ENCODE measurements around the gene BLZF1. TPM values are rescaled to one million over a fixed set of nuclear protein-coding genes. Genes with fewer than 3 reads are reported as not detected.

BLZF1 gene
- total RNA-seq, 1 donor: 44.9 TPM

DNA sequence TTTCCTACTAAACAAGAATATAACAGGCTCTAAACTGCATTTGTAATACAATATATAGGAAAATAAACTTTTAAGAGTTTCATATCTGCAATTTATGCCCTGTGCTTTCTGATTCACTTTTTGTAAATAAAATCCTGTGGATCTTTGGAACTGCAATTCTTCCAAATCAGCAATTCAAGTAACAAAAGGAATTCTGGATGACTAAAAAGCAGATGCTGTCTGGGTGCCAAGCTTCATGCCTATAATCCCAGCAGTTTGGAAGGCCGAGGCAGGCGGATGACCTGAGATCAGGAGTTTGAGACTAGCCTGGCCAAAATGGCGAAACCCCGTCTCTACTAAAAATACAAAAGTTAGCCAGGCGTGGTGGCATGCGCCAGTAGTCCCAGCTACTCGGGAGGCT, 6.7 kb upstream of the BLZF1 start:
- peak; percentile 66 for DNase-seq (ENCODE audit: low read depth)
- no peak overlapping the region for H3K4me3 ChIP-seq (ENCODE audit: low read depth, low read length)
- TF ChIP-seq, protein P1, sequence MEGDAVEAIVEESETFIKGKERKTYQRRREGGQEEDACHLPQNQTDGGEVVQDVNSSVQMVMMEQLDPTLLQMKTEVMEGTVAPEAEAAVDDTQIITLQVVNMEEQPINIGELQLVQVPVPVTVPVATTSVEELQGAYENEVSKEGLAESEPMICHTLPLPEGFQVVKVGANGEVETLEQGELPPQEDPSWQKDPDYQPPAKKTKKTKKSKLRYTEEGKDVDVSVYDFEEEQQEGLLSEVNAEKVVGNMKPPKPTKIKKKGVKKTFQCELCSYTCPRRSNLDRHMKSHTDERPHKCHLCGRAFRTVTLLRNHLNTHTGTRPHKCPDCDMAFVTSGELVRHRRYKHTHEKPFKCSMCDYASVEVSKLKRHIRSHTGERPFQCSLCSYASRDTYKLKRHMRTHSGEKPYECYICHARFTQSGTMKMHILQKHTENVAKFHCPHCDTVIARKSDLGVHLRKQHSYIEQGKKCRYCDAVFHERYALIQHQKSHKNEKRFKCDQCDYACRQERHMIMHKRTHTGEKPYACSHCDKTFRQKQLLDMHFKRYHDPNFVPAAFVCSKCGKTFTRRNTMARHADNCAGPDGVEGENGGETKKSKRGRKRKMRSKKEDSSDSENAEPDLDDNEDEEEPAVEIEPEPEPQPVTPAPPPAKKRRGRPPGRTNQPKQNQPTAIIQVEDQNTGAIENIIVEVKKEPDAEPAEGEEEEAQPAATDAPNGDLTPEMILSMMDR (IDR thresholded peaks at IDR 0.05; ENCODE audit: insufficient read depth, low read length): no peak

DNA sequence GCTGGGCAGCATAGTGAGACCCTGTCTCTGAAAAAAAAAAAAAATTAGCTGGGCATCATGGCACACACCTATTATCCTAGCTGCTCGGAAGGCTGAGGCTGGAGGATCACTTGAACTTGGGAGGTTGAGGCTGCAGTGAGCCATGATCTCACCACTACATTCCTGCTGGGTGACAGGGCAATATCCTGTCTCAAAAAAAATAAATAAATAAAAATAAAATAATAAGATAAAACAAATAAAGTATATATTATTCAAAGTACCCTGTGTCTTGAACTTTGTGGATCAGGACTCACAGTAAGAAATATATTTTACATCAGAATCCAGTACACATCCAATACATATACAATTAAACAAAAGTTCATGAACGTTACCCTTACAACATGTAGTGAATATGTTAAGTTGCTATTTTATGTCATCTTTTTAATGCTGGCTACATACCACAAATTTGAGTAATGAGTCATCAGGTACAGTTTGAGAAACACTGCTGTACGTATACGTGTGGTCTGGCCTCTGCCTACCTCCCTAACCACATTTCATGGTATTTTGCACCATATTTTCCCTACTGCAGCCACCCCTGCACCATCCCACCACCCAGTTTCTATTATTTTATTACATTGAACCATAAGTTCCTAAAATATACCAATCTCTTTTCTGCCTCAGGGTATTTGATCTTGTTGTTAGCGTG, 4.8 kb upstream of the BLZF1 start:
- H3K4me3 ChIP-seq (ENCODE audit: low read depth, low read length): no peak overlapping the region
- TF ChIP-seq, protein P1 (IDR thresholded peaks at IDR 0.05; ENCODE audit: insufficient read depth, low read length): no peak
- peak; percentile 87 for DNase-seq (ENCODE audit: low read depth)

DNA sequence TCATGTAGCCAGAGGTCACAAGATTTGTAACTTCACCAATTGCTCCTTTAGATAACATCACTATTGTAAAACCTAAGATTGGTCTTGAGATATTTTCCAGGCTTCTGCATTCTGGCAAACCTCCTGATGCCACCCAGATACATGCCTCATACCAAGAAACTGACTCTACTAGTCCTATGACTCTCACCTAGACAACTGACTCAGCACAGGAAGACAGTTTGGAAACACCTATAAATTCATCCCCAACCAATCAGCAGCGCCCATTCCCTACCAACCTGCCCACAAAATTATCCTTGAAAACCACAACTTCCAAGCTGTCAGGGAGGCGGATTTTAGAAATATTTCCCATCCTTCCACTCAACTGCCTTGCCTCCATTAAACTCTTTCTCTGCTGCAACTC, 3.0 kb upstream of the BLZF1 start:
- TF ChIP-seq, protein P1 (IDR thresholded peaks at IDR 0.05; ENCODE audit: insufficient read depth, low read length): no peak
- no peak overlapping the region for H3K4me3 ChIP-seq (ENCODE audit: low read depth, low read length)
- no peak for DNase-seq (ENCODE audit: low read depth)

DNA sequence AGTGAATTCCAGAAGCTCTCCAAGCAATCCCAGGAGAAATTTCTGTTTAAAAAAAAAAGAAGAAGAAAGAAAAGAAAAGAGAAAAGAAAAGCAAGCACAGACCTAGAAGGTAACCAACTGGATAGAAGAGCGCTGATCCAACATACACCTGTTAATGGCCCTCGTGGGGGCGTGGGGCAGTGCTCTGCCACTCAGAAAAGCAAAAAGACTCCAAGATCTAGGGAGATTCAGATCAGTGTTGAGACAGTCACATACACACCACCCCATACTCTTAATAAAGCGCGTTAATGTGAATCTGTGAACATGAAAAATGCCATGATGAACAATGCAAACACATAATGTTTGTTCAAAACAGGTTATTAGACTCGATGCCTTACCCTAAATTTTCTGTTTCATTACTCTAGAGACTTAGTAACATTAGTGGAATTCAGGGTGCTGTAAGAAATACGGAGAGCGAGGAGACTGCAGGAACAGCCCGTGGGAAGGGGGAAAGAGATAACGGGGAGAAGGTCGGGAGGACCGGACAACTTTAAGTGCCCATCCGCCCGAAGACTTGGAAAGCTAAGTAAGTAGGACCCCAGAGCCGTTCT, 804 bp upstream of the BLZF1 start:
- TF ChIP-seq, protein P1 (IDR thresholded peaks at IDR 0.05; ENCODE audit: insufficient read depth, low read length): no peak
- H3K4me3 ChIP-seq (ENCODE audit: low read depth, low read length): peak overlapping the region; percentile 86
- DNase-seq (ENCODE audit: low read depth): no peak

DNA sequence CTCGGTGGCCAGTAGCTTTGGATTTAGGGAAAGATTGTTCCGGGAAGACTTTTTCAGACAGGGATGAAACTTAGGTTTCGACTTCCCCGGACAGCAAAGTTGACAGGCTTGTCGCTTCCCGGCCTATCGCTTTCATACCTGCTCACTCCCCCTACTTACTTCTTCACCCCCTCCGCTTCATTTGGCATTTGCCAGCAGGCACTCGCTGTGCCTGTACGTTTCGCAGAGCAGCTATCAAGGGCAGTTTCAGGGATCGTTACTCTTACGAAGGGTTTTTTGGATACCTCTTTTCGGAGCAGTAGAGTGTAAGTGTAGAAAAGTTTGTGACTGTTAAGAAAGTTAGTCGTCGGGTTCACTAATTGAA, 393 bp downstream of the BLZF1 start:
- no peak for DNase-seq (ENCODE audit: low read depth)
- TF ChIP-seq, protein P1 (IDR thresholded peaks at IDR 0.05; ENCODE audit: insufficient read depth, low read length): no peak

DNA sequence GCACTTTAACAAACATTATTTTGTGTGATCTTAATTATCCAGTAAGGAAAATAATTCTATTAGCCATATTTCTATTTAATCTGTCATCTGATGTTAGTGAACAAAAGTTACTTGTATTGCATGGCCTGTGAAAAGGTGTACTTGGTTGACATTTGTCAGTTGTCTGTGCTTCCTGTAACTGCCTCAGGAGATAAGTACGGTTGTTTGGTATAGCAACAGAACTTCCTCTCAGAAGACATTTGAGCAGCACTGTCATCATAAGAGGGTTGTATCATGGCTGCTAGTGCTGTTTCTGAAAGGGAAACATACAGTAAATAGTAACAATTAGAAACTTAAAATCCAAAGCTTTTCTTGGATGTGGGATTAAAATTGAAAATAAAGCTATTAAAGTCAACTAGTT, 3.4 kb downstream of the BLZF1 start:
- no peak for DNase-seq (ENCODE audit: low read depth)
- no peak overlapping the region for H3K4me3 ChIP-seq (ENCODE audit: low read depth, low read length)
- TF ChIP-seq, protein P1 (IDR thresholded peaks at IDR 0.05; ENCODE audit: insufficient read depth, low read length): no peak

More for the DNA sequence above, 393 bp downstream of the BLZF1 start:
- H3K4me3 ChIP-seq (ENCODE audit: low read depth, low read length): peak overlapping the region; percentile 86
